HepG2 (cell line): Measurements from ENCODE around the gene ITPK1. TPM values are rescaled to one million over a fixed set of nuclear protein-coding genes. Genes with fewer than 3 reads are reported as not detected.

Source experiments
- ARNTL ChIP-seq: sonication (generic); formaldehyde crosslinking; IDR thresholded peaks from 2 replicates; pipeline ENCODE4 v1.4.0; 2020; ENCODE audit warnings: mild to moderate bottlenecking, missing genetic modification reagents
- STAT5B ChIP-seq: sonication (generic); formaldehyde crosslinking; IDR thresholded peaks from 2 replicates; pipeline ENCODE4 v1.4.0; 2020; ENCODE audit warnings: missing genetic modification reagents
- ZNF274 ChIP-seq: sonication (generic); formaldehyde crosslinking; IDR thresholded peaks from 2 replicates; pipeline ENCODE4 v1.5.1; 2020; ENCODE audit warnings: mild to moderate bottlenecking, missing genetic modification reagents
- ZNF343 ChIP-seq: sonication (generic); formaldehyde crosslinking; IDR thresholded peaks from 2 replicates; pipeline ENCODE4 v1.4.0; 2020; ENCODE audit warnings: mild to moderate bottlenecking, missing genetic modification reagents
- ZNF432 ChIP-seq: sonication (generic); formaldehyde crosslinking; IDR thresholded peaks from 2 replicates; pipeline ENCODE4 v1.5.0; 2020; ENCODE audit warnings: missing genetic modification reagents, mild to moderate bottlenecking, borderline replicate concordance
- ZNF460 ChIP-seq: sonication (generic); formaldehyde crosslinking; IDR thresholded peaks from 2 replicates; pipeline ENCODE4 v1.5.1; 2020; ENCODE audit warnings: missing genetic modification reagents, mild to moderate bottlenecking, borderline replicate concordance
- polyA plus RNA-seq, 8 experiments: library from polyadenylated mRNA; depleted of rRNA in 3 of 8; stranded (reverse) in 7 of 8; unstranded in 1 of 8; fragments of >200 nt; fragmentation: Illumina TruSeq in 4 of 8; extraction: Trizol in 4 of 8; gene quantifications; 2 replicates each; pipeline versions ENCODE4 v1.2.1 to v1.2.3, GENCODE V29; 2011 to 2016; ENCODE audit warnings: low read depth in 4 of 8, missing spikeins in 1 of 8, mixed read lengths in 1 of 8; ENCODE audit not compliant: insufficient read depth in 1 of 8
- total RNA-seq, 5 experiments: library from RNA; depleted of rRNA; stranded (reverse); fragments of >200 nt; fragmentation: Illumina TruSeq; extraction: Trizol; gene quantifications; 2 replicates each; pipeline ENCODE4 v1.2.3, GENCODE V29; 2016; ENCODE audit warnings: low read depth in 1 of 5
- TF ChIP-seq, protein P1 (sequence below), 2 experiments: fragments of 450-650 bp in 1 of 2; sonication (generic) in 1 of 2; formaldehyde crosslinking in 1 of 2; IDR thresholded peaks; 2 replicates each; pipeline versions ENCODE4 v1.6.1 to v1.8.0; 2016 to 2022; ENCODE audit warnings: antibody characterized with exemption in 1 of 2, mild to moderate bottlenecking in 1 of 2, missing genetic modification reagents in 1 of 2

The ITPK1 gene
- total and polyA plus RNA-seq, 2 of the 13 experiments (the other 11 are each of a cell fraction or from before 2014, with no cell fraction given), result 20.5 to 47.5 TPM

GRCh38 chr14:93030761-93031160 is 85.0 kb downstream of the ITPK1 start (continued):
- TF ChIP-seq ZNF343 (CRISPR knock-in tag) (no peak), ZNF274 (CRISPR knock-in tag) (no peak), ZNF432 (no peak), ARNTL (CRISPR knock-in tag) (no peak), STAT5B (CRISPR knock-in tag) (no peak), ZNF460 (CRISPR knock-in tag) (no peak)
- TF ChIP-seq, protein P1, sequence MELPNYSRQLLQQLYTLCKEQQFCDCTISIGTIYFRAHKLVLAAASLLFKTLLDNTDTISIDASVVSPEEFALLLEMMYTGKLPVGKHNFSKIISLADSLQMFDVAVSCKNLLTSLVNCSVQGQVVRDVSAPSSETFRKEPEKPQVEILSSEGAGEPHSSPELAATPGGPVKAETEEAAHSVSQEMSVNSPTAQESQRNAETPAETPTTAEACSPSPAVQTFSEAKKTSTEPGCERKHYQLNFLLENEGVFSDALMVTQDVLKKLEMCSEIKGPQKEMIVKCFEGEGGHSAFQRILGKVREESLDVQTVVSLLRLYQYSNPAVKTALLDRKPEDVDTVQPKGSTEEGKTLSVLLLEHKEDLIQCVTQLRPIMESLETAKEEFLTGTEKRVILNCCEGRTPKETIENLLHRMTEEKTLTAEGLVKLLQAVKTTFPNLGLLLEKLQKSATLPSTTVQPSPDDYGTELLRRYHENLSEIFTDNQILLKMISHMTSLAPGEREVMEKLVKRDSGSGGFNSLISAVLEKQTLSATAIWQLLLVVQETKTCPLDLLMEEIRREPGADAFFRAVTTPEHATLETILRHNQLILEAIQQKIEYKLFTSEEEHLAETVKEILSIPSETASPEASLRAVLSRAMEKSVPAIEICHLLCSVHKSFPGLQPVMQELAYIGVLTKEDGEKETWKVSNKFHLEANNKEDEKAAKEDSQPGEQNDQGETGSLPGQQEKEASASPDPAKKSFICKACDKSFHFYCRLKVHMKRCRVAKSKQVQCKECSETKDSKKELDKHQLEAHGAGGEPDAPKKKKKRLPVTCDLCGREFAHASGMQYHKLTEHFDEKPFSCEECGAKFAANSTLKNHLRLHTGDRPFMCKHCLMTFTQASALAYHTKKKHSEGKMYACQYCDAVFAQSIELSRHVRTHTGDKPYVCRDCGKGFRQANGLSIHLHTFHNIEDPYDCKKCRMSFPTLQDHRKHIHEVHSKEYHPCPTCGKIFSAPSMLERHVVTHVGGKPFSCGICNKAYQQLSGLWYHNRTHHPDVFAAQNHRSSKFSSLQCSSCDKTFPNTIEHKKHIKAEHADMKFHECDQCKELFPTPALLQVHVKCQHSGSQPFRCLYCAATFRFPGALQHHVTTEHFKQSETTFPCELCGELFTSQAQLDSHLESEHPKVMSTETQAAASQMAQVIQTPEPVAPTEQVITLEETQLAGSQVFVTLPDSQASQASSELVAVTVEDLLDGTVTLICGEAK (IDR thresholded peaks at IDR 0.05), result no peak
- TF ChIP-seq, protein P1 (CRISPR knock-in tag; IDR thresholded peaks at IDR 0.05), result no peak
